ENCODE measurements around the gene PDE6B. TPM values are rescaled to one million over a fixed set of nuclear protein-coding genes. Genes with fewer than 3 reads are reported as not detected.
A peak's percentile ranks its signal among the peaks of the same experiment; 100 is the strongest.
"Not testable (repeated sequence)": the region's sequence is repeated elsewhere in the genome, so short reads cannot be mapped to it uniquely, and the experiment has no call there.

The PDE6B gene
- polyA plus RNA-seq, 5 donors: 15.0 to 19.0 (median 16.1) TPM

- not testable (repeated sequence) for DNase-seq
Measured at GRCh38 chr4:669806-670559, 44.6 kb downstream of the PDE6B start.

GRCh38 chr4:671769-672168 is 46.4 kb downstream of the PDE6B start:
- no peak for DNase-seq

- no peak for DNase-seq
Measured at GRCh38 chr4:673349-674091, 48.1 kb downstream of the PDE6B start.

- peak; percentile 99 for DNase-seq
Measured at GRCh38 chr4:674172-675035, 49.0 kb downstream of the PDE6B start, which contains the start of the genes ATP5ME and MYL5. Gene ATP5ME (minus strand): TSS chr4:674276. CDS start chr4:674247, 29 bp downstream. Gene MYL5 (plus strand): TSS chr4:674542. CDS start chr4:678027, 3,485 bp downstream.

- DNase-seq: no peak
Measured at GRCh38 chr4:675036-675882, 49.9 kb downstream of the PDE6B start.

GRCh38 chr4:675980-676870 is 50.9 kb downstream of the PDE6B start:
- DNase-seq: no peak

- DNase-seq: no peak
Measured at GRCh38 chr4:676871-677235, 51.5 kb downstream of the PDE6B start.

GRCh38 chr4:677431-678293 is 52.3 kb downstream of the PDE6B start:
- DNase-seq: no peak

- no peak for DNase-seq
Measured at GRCh38 chr4:678331-679103, 53.1 kb downstream of the PDE6B start.

- DNase-seq: no peak
Measured at GRCh38 chr4:679104-679481, 53.7 kb downstream of the PDE6B start.

GRCh38 chr4:679629-680028 is 54.3 kb downstream of the PDE6B start:
- DNase-seq: no peak

- DNase-seq: no peak
Measured at GRCh38 chr4:680091-680490, 54.7 kb downstream of the PDE6B start.

- DNase-seq: no peak
Measured at GRCh38 chr4:680551-680927, 55.2 kb downstream of the PDE6B start.

GRCh38 chr4:680928-681645 is 55.7 kb downstream of the PDE6B start:
- no peak for DNase-seq

GRCh38 chr4:681736-682451 is 56.5 kb downstream of the PDE6B start:
- no peak for DNase-seq

- DNase-seq: no peak
Measured at GRCh38 chr4:682490-683172, 57.3 kb downstream of the PDE6B start.

Data from right lung (tissue), 5 donors.